K562 (cell line): ENCODE data around the gene ZNF622. TPM values are rescaled to one million over a fixed set of nuclear protein-coding genes. Genes with fewer than 3 reads are reported as not detected.
A peak's percentile ranks its signal among the peaks of the same experiment; 100 is the strongest.

ENCODE experiments used
- EGR1 ChIP-seq: fragments of 450-650 bp; conservative IDR thresholded peaks from 2 replicates; pipeline ENCODE4 v1.6.1; 2017; ENCODE audit warnings: mild to moderate bottlenecking
- EP400 ChIP-seq: fragments of 450-650 bp; IDR thresholded peaks from 2 replicates; pipeline ENCODE4 v1.6.1; 2017; ENCODE audit warnings: antibody characterized with exemption, mild to moderate bottlenecking, moderate library complexity
- ESRRA ChIP-seq: fragments of 450-650 bp; IDR thresholded peaks from 2 replicates; pipeline ENCODE4 v1.6.1; 2014; ENCODE audit warnings: low read depth, mild to moderate bottlenecking, moderate library complexity, borderline replicate concordance
- FOSL1 ChIP-seq: fragments of 200-800 bp; sonication (Bioruptor generic); conservative IDR thresholded peaks from 2 replicates; pipeline ENCODE4 v1.6.1; 2016; ENCODE audit warnings: missing genetic modification characterization, missing compliant biosample characterization
- MYBL2 ChIP-seq, 2 experiments: fragments of 450-650 bp in 1 of 2; sonication (generic) in 1 of 2; formaldehyde crosslinking in 1 of 2; IDR thresholded peaks; 2 replicates each; pipeline versions ENCODE4 v1.6.1 to v1.8.1; 2017 to 2022; ENCODE audit warnings: borderline replicate concordance in 1 of 2, inconsistent platforms in 1 of 2, low read depth in 1 of 2, mild to moderate bottlenecking in 1 of 2, missing genetic modification reagents in 1 of 2, moderate library complexity in 1 of 2
- POLR2G ChIP-seq: fragments of 200-400 bp; formaldehyde crosslinking; IDR thresholded peaks from 2 replicates; pipeline ENCODE4 v1.6.1; 2017; ENCODE audit warnings: low read depth, mild to moderate bottlenecking, antibody characterized with exemption, low read length, moderate library complexity
- PRMT5 ChIP-seq: sonication (generic); formaldehyde crosslinking; IDR thresholded peaks from 2 replicates; pipeline ENCODE4 v1.5.0; 2020; ENCODE audit warnings: missing genetic modification reagents
- SAP30 ChIP-seq: fragments of 200-600 bp; sonication (generic); IDR thresholded peaks from 2 replicates; pipeline ENCODE4 v1.6.1; 2012; ENCODE audit warnings: borderline replicate concordance, low read depth, mild to moderate bottlenecking, moderate library complexity, low read length, control low read depth, inconsistent platforms; ENCODE audit not compliant: insufficient read depth, poor library complexity, severe bottlenecking
- STAT5A ChIP-seq: IDR thresholded peaks from 2 replicates; pipeline ENCODE4 v1.6.1; 2012; ENCODE audit warnings: low read length, inconsistent platforms, borderline replicate concordance
- STAT5B ChIP-seq: fragments of 250-450 bp; sonication (Bioruptor Pico); IDR thresholded peaks from 2 replicates; pipeline ENCODE4 v1.8.0; 2021; ENCODE audit warnings: mild to moderate bottlenecking, inconsistent platforms
- SUPT5H ChIP-seq: fragments of 450-650 bp; IDR thresholded peaks from 2 replicates; pipeline ENCODE4 v1.6.1; 2016
- TAL1 ChIP-seq: fragments of 450-650 bp; IDR thresholded peaks from 2 replicates; pipeline ENCODE4 v1.6.1; 2016; ENCODE audit warnings: mild to moderate bottlenecking
- TCF3 ChIP-seq: sonication (generic); formaldehyde crosslinking; IDR thresholded peaks from 2 replicates; pipeline ENCODE4 v1.4.0; 2020; ENCODE audit warnings: mild to moderate bottlenecking, missing genetic modification reagents
- TCFL5 ChIP-seq: fragments of 250-450 bp; sonication (Bioruptor Pico); conservative IDR thresholded peaks from 2 replicates; pipeline ENCODE4 v1.6.1; 2021; ENCODE audit warnings: mild to moderate bottlenecking, moderate library complexity, matching md5 sums
- TRIM28 ChIP-seq: fragments of 450-650 bp; IDR thresholded peaks from 2 replicates; pipeline ENCODE4 v1.6.1; 2017
- ZFPM2 ChIP-seq: fragments of 250-450 bp; sonication (Bioruptor Pico); IDR thresholded peaks from 2 replicates; pipeline ENCODE4 v1.5.1; 2022; ENCODE audit warnings: mild to moderate bottlenecking
- ZNF282 ChIP-seq: sonication (generic); formaldehyde crosslinking; IDR thresholded peaks from 2 replicates; pipeline ENCODE4 v1.8.1; 2023; ENCODE audit warnings: missing genetic modification reagents
- ZNF316 ChIP-seq: fragments of 450-650 bp; IDR thresholded peaks from 2 replicates; pipeline ENCODE4 v1.6.1; 2016
- ZNF699 ChIP-seq: fragments of 250-450 bp; sonication (Bioruptor Pico); IDR thresholded peaks from 2 replicates; pipeline ENCODE4 v1.8.0; 2021; ENCODE audit warnings: mild to moderate bottlenecking, moderate library complexity; ENCODE audit not compliant: insufficient replicate concordance
- ZNF717 ChIP-seq: fragments of 250-450 bp; sonication (Bioruptor Pico); IDR thresholded peaks from 2 replicates; pipeline ENCODE4 v1.5.0; 2021
- polyA plus RNA-seq, 8 experiments: library from polyadenylated mRNA; depleted of rRNA in 4 of 8; stranded (reverse) in 5 of 8; unstranded in 3 of 8; fragments of >200 nt; fragmentation: Nextera tagmentation in 2 of 8; fragmentation: Illumina TruSeq in 1 of 8; extraction: Ambion mirVana in 2 of 8; extraction: Trizol in 1 of 8; gene quantifications; 2 replicates each; pipeline versions ENCODE4 v1.2.1 to v1.2.3, GENCODE V29; 2011 to 2014; ENCODE audit warnings: inconsistent platforms in 1 of 8, missing spikeins in 1 of 8
- total RNA-seq, 7 experiments: library from RNA; depleted of rRNA in 6 of 7; stranded (reverse); fragments of >200 nt in 6 of 7; fragmentation: Illumina TruSeq in 2 of 7; extraction: Trizol in 2 of 7; gene quantifications; 2 replicates each; pipeline versions ENCODE4 v1.2.1 to v1.2.3, GENCODE V29; 2011 to 2021; ENCODE audit warnings: low replicate concordance in 1 of 7
- TF ChIP-seq, protein P1 (sequence below): fragments of 450-650 bp; IDR thresholded peaks from 2 replicates; pipeline ENCODE4 v1.6.1; 2016; ENCODE audit warnings: antibody characterized with exemption
- TF ChIP-seq, protein P2 (sequence below): sonication (generic); formaldehyde crosslinking; IDR thresholded peaks from 2 replicates; pipeline ENCODE4 v1.8.0; 2022; ENCODE audit warnings: missing genetic modification reagents, mild to moderate bottlenecking, borderline replicate concordance
- TF ChIP-seq, protein P3 (sequence below): fragments of 250-450 bp; sonication (Bioruptor Pico); IDR thresholded peaks from 2 replicates; pipeline ENCODE4 v1.5.0; 2020; ENCODE audit warnings: mild to moderate bottlenecking
- TF ChIP-seq, protein P4 (sequence below): fragments of 250-450 bp; sonication (Bioruptor Pico); IDR thresholded peaks from 2 replicates; pipeline ENCODE4 v1.5.0; 2021
- TF ChIP-seq, protein P5 (sequence below): fragments of 450-650 bp; IDR thresholded peaks from 2 replicates; pipeline ENCODE4 v1.6.1; 2016; ENCODE audit warnings: missing biosample characterization, missing genetic modification characterization

The ZNF622 gene
- total and polyA plus RNA-seq, 9 of the 15 experiments (the other 6 are each of a cell fraction or from before 2014, with no cell fraction given), result 9.6 to 51.5 (median 32.3) TPM

DNA sequence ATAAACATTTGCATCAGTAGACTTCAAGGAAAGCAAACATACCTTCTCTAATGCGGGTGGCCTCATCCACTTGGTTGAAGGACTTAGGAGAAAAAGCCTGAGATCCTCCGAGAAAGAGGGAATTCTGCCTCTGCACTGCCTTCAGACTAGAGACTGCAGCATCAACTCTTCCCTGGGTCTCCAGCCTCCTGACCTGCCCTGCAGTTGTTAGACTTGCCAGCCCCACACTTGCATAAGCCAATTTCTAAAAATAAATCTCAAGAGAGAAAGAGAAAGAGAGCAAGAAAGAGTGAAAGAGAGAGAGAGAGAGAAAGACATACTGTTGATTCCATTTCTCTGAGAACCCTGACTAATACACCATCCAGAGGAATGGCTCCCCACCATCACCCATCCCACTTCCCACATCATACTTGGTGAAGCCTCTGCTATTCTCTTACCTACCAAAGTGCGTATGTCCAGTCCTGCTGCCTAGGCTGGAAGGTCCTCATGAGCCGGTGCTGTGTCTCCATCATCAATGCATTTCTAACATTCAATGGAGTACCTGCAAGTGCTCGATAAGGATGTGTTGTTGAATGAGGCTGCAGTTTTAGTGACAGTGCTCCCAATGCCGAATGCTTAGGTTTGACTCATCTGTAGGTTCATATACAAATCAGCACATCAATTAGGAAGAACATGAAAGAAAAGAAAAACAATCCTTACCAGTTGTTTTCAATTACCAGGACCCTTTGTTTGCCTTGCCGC is 35.1 kb downstream of the ZNF622 start (continued):
- TF ChIP-seq, protein P1, sequence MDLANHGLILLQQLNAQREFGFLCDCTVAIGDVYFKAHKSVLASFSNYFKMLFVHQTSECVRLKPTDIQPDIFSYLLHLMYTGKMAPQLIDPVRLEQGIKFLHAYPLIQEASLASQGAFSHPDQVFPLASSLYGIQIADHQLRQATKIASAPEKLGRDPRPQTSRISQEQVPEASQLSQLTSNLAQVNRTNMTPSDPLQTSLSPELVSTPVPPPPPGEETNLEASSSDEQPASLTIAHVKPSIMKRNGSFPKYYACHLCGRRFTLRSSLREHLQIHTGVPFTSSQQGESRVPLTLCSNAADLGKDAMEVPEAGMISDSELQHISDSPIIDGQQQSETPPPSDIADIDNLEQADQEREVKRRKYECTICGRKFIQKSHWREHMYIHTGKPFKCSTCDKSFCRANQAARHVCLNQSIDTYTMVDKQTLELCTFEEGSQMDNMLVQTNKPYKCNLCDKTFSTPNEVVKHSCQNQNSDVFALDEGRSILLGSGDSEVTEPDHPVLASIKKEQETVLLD, result no peak
- TF ChIP-seq, protein P2, sequence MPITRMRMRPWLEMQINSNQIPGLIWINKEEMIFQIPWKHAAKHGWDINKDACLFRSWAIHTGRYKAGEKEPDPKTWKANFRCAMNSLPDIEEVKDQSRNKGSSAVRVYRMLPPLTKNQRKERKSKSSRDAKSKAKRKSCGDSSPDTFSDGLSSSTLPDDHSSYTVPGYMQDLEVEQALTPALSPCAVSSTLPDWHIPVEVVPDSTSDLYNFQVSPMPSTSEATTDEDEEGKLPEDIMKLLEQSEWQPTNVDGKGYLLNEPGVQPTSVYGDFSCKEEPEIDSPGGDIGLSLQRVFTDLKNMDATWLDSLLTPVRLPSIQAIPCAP (CRISPR knock-in tag), result no peak
- no peak for TF ChIP-seq STAT5A
- TF ChIP-seq SUPT5H, result no peak
- no peak for TF ChIP-seq MYBL2 (IDR thresholded peaks at IDR 0.05; ENCODE audit: low read depth)
- no peak for TF ChIP-seq MYBL2 (CRISPR knock-in tag; IDR thresholded peaks at IDR 0.05; ENCODE audit: borderline replicate concordance)
- no peak for TF ChIP-seq EP400
- no peak for TF ChIP-seq ZFPM2
- TF ChIP-seq ZNF717 (CRISPR knock-in tag), result no peak
- TF ChIP-seq, protein P3, sequence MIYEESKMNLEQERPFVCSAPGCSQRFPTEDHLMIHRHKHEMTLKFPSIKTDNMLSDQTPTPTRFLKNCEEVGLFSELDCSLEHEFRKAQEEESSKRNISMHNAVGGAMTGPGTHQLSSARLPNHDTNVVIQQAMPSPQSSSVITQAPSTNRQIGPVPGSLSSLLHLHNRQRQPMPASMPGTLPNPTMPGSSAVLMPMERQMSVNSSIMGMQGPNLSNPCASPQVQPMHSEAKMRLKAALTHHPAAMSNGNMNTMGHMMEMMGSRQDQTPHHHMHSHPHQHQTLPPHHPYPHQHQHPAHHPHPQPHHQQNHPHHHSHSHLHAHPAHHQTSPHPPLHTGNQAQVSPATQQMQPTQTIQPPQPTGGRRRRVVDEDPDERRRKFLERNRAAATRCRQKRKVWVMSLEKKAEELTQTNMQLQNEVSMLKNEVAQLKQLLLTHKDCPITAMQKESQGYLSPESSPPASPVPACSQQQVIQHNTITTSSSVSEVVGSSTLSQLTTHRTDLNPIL (CRISPR knock-in tag), result no peak
- TF ChIP-seq ESRRA, result no peak
- TF ChIP-seq, protein P4, sequence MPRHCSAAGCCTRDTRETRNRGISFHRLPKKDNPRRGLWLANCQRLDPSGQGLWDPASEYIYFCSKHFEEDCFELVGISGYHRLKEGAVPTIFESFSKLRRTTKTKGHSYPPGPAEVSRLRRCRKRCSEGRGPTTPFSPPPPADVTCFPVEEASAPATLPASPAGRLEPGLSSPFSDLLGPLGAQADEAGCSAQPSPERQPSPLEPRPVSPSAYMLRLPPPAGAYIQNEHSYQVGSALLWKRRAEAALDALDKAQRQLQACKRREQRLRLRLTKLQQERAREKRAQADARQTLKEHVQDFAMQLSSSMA (CRISPR knock-in tag), result no peak
- TF ChIP-seq SAP30, result no peak
- no peak for TF ChIP-seq ZNF699 (CRISPR knock-in tag)
- TF ChIP-seq STAT5B, result no peak
- TF ChIP-seq TAL1, result peak; percentile 54
- TF ChIP-seq PRMT5, result no peak
- peak; percentile 79 for TF ChIP-seq TCF3 (CRISPR knock-in tag)
- TF ChIP-seq ZNF282 (CRISPR knock-in tag), result no peak
- TF ChIP-seq POLR2G, result no peak
- no peak for TF ChIP-seq TRIM28
- TF ChIP-seq, protein P5, sequence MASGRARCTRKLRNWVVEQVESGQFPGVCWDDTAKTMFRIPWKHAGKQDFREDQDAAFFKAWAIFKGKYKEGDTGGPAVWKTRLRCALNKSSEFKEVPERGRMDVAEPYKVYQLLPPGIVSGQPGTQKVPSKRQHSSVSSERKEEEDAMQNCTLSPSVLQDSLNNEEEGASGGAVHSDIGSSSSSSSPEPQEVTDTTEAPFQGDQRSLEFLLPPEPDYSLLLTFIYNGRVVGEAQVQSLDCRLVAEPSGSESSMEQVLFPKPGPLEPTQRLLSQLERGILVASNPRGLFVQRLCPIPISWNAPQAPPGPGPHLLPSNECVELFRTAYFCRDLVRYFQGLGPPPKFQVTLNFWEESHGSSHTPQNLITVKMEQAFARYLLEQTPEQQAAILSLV (tag), result no peak
- TF ChIP-seq ZNF316, result peak; percentile 41
- TF ChIP-seq TCFL5 (CRISPR knock-in tag), result no peak
- TF ChIP-seq EGR1, result no peak
- TF ChIP-seq FOSL1 (tag), result no peak
